Peyer's patch (tissue), 4 donors: Measurements from ENCODE around the gene CISD3.

ENCODE experiments used
- CTCF ChIP-seq, 6 experiments: fragments of 450-650 bp in 4 of 6; fragments of 200-600 bp in 2 of 6; sonication (generic) in 1 of 6; IDR thresholded peaks; one replicate each; pipeline ENCODE4 v1.5.1; 2017 to 2019; ENCODE audit warnings: antibody characterized with exemption in 6 of 6, mild to moderate bottlenecking in 3 of 6, moderate library complexity in 1 of 6
- POLR2A ChIP-seq, 2 donors: fragments of 450-650 bp; IDR thresholded peaks; one replicate each; pipeline ENCODE4 v1.5.1; 2017; ENCODE audit warnings: antibody characterized with exemption in 2 of 2, mild to moderate bottlenecking in 2 of 2, moderate library complexity in 2 of 2

- TF ChIP-seq CTCF (IDR thresholded peaks at IDR 0.05) (no peak), POLR2A (IDR thresholded peaks at IDR 0.05) (no peak)
Observed at GRCh38 chr17:38766341-38766740, 36.2 kb downstream of the CISD3 start.
